Right renal cortex interstitium (tissue), 3 donors: ENCODE measurements around the gene DNAJB6. TPM values are rescaled to one million over a fixed set of nuclear protein-coding genes. Genes with fewer than 3 reads are reported as not detected.

Experiments
- DNase-seq, 3 donors: peaks; one replicate each; pipeline ENCODE4 v3.0.0-alpha.2; 2013; ENCODE audit warnings: low read depth in 3 of 3, low spot score in 2 of 3
- polyA plus RNA-seq, 3 donors: library from polyadenylated mRNA; unstranded; fragments of 120-200 nt; gene quantifications; one replicate each; pipeline ENCODE4 v1.2.1, GENCODE V29; 2013; ENCODE audit not compliant: insufficient read length in 3 of 3

Gene DNAJB6
- polyA plus RNA-seq, 3 donors = 158 to 169 (median 166) TPM

- DNase-seq = no peak
Observed at GRCh38 chr7:157362729-157363128, 25.9 kb downstream of the DNAJB6 start.

DNA sequence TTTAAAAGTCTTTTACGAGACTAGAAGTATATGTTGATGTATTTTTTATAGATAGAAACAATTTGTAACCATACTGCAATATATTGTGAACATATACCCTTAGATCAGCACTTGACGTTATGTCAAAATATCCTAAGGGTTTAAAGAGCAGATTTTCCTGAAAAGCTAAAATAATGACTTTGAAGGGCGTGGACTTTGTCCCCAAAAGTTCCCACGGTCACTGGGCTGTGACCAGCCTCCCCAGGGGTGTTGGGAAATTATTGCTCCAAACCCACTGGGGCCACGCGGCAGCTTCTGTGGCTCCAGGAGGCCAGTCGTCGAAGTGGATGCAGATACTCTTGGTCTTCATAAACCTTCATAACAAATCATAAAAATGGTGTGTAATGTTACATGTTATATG, 29.9 kb downstream of the DNAJB6 start:
- no peak for DNase-seq

GRCh38 chr7:157368955-157369354, 32.2 kb downstream of the DNAJB6 start:
- DNase-seq = no peak

DNA sequence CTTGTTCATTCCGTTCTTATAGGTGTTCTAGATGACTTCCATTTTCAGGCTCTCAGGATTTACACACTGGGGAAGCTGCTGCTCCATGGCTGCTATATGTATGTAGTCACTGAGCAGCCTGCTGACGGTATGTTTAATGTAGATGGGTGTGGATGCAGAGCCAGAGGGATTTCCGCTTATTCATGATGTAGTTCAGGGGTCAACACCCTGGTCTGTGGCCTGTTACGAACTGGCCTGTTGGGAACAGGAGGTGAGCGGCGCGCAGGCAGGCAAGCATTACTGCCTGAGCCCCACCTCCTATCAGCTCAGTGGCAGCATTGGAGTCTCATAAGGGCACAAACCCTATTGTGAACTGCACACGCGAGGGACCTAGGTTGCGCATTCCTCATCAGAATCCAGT, 33.9 kb downstream of the DNAJB6 start:
- no peak for DNase-seq

GRCh38 chr7:157371296-157371695, 34.5 kb downstream of the DNAJB6 start:
- DNase-seq = no peak

GRCh38 chr7:157372300-157373232, 35.8 kb downstream of the DNAJB6 start:
- DNase-seq = no peak

- DNase-seq = no peak
Observed at GRCh38 chr7:157373493-157373892, 36.7 kb downstream of the DNAJB6 start.

DNA sequence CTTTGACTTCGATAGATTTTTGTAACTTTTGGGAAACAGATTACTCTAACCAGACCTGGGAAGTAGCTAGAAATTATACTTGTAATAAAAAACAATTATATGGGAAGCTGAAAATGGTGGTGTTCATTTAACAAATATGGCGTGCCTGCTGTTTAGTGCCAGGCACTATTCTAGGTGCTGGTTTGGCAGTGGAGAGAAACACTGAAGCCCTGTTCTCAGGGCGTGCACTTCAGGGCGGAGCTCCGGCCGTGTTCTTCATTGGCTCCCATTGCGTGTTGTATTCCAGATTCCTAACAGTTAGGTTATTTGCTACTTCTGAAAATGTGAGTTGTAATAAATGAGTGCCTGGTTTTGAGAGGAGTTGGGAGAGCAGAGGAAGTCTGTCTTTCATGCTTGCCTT, 38.6 kb downstream of the DNAJB6 start:
- DNase-seq = no peak

DNA sequence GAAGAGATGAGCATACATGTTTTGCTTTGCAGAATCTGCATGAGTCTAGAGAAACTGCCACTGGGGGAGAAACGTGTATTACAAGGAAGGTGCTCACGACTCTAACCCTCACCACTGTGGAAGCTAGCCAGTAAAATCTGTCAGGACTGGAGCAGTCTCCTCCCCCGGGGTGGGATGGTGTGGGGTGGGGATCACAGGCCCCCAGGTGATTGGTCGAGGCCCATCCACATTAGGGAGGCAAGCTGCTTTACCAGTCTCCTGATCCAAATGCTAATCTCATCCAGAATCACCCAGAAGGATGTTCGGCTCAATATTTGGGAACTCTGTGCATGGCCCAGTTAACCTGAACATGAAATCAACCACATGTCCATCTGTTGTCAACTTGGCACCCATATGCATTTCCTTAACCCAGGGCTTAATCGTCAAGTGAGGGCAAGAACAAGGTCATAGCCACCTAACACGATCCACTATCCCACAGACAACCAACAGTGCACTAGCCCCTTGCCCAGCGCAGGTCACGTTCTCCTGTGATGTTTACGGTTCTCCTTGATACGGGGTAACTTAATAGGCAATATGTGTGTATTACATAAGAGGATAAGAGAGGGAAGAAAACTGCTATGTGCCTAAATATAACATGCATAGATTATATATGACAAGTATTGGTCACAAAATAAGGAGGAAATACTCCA, 40.8 kb downstream of the DNAJB6 start:
- DNase-seq = no peak

GRCh38 chr7:157378390-157378789, 41.6 kb downstream of the DNAJB6 start:
- DNase-seq = no peak

- no peak for DNase-seq
Observed at GRCh38 chr7:157379493-157379892, 42.7 kb downstream of the DNAJB6 start.

- DNase-seq = no peak
Observed at GRCh38 chr7:157380416-157380815, 43.6 kb downstream of the DNAJB6 start.

DNA sequence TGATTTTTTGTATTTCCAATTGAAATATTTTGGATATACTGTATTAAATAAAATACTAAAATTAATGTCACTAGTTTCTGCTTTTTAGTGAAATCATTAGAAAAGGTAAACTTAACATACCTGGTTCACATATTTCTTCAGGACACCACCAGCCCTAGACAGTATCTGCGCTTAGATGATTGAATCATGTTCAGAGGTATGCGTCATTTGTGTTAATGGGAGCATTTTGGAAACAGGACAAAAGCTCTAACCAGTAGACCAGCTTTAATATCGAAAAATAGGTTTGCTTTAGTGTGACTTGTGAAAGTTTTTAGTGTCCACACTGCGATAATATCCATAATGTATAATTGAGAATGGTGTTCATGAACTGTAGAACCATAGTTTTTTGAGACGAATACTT, 47.1 kb downstream of the DNAJB6 start:
- no peak for DNase-seq

DNA sequence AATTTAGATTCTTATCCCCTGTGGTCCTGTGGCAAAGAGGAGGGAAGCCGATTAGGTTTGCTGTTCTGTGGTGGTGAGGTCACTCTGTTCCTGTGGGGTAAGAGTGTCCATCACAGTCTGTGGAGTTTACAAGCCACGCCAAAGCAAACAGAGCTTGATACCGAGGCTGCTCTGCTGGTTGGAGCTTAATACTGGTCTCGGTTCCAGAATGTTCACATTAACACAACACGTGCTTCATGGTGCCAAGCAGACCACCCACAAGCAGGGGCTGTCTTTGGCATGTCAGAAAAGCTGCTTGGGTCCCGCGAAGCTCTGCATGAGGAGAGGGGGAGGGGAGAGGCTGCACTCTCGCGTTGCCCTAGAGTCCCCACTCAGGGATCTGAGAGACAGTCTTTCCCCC, 47.5 kb downstream of the DNAJB6 start:
- no peak for DNase-seq

DNA sequence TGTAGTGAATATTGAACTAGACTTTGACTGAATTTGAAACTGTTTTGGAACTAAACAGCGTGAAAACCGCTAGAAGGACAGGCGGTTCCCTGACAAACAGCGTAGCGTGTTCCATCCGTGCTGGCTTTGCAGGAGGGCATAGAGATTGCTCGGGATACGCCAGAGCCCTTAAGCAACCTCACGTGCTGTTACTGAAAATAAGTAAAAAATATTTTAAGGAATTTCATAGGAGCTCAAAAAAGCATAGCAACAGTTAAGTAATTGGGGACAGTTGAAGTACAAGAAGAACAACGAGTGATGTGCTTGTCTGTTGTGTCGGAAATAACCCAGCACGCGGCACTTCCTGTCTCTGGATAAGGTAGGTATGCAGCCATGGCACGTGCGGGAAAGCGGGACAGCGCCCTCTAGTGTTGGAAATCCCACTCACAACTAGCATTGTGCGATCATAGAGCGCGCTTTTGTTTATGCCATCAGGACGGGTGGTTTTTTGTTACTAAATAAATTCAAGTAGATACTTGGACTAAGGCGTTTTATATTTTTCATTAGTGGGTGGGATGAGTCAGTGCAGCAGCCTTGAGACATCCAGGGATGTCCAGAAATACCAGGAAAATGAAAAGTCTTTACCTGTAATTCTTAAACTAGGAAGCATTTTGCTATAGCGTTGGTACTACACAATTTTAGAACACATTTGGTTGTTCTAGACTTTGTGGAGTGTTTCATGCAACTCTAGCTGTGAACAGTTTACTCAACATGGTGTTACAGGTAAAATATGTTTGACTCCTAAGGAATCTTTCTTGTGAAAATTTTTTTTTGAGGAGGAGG, 50.4 kb downstream of the DNAJB6 start:
- peak in 2 of 3 donors; percentile 32 to 50 for DNase-seq

DNA sequence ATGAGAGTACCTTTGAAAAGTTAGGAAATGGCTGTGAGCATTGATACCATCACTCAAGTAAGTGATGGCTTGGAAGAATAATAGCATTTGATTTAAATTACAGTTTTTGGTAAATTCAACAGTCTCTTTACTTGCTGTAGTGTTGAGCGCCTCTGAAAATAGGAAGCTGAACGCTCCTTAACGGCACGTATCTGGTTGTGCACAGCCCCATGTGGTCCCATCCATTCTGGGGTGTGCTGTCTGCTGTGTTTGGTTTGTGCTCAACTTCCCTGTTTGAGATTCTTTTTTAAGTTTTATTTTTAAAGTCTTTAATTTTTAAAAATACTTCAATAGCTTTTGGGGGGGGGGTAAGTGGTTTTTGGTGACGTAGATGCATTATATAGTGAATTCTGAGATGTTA, 51.5 kb downstream of the DNAJB6 start:
- DNase-seq = no peak

DNA sequence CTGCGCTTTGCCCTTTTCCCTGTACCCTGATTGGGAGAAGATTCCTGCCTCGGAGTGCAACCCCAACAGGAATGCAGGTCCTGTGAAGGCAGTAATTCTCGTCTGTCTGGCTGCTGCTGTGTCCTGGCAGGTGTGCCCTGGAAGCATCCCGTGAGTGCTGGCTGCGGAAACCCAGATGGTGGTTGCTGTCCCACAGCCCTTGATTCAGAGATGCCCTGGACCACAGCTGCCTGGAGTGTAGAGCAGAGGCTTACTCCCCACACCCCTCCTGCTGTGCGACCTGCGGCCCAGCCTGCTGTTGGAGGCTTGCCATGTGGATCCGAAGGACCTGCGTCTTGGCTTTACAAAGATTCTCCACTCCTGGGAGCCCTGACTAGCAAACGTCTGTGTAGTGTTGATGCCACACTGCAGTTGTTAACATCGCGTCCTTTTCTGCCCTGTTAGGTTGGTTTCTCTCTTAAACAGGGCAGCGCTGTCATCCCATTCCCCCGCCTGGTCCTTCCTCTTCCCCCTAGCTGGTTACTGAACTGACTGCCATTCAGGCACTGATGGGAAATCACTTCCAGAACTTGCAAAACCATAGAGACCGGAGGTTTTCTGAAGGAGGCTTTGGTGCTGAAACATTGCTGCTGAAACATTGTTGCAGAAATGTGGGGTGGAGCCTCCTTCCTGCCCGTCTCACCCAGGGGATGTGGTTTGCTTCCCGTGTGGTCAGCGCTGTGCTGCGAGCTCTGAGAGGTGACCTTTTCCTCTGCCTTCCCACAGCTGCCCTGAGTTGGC, 53.3 kb downstream of the DNAJB6 start:
- DNase-seq = no peak

GRCh38 chr7:157391036-157391710, 54.4 kb downstream of the DNAJB6 start:
- DNase-seq = no peak

- DNase-seq = no peak
Observed at GRCh38 chr7:157392256-157393037, 55.6 kb downstream of the DNAJB6 start.
